GM18951 (cell line): ENCODE results near the gene ITSN2.
"Not testable (repeated sequence)": the region's sequence is repeated elsewhere in the genome, so short reads cannot be mapped to it uniquely, and the experiment has no call there.

Source experiments
- POLR2A ChIP-seq: IDR thresholded peaks from 4 replicates; pipeline ENCODE4 v1.6.1; 2011; ENCODE audit warnings: mild to moderate bottlenecking; ENCODE audit not compliant: insufficient read length, insufficient read depth; ENCODE audit errors: extremely low read depth
- in situ Hi-C: fragments of 300-500 bp; cut with MboI; formaldehyde crosslinking; loops from one replicate; pipeline ENCODE4 v1.12.0; 2022; ENCODE audit warnings: low sequenced_read_pairs, mixed read lengths, inconsistent platforms; ENCODE audit not compliant: unreplicated experiment

Gene ITSN2

GRCh38 chr2:24203029-24203786, 157.1 kb downstream of the ITSN2 start:
- in situ Hi-C loops, result no loop called here
- no peak for TF ChIP-seq POLR2A

- in situ Hi-C loops, result no loop called here
- no peak for TF ChIP-seq POLR2A
Measured at GRCh38 chr2:24200799-24201198, 159.5 kb downstream of the ITSN2 start.

- no peak for TF ChIP-seq POLR2A
Measured at GRCh38 chr2:24199968-24200590, 160.3 kb downstream of the ITSN2 start.

DNA sequence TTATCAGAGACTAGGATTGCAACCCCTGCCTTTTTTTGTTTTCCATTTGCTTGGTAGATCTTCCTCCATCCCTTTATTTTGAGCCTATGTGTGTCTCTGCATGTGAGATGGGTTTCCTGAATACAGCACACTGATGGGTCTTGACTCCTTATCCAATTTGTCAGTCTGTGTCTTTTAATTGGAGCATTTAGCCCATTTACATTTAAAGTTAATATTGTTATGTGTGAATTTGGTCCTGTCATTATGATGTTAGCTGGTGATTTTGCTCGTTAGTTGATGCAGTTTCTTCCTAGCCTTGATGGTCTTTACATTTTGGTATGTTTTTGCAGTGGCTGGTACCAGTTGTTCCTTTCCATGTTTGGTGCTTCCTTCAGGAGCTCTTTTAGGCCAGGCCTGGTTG, 163.1 kb downstream of the ITSN2 start:
- in situ Hi-C loops, result not testable (repeated sequence)

More at GRCh38 chr2:24199968-24200590, 160.3 kb downstream of the ITSN2 start:
- in situ Hi-C loops, result no loop called here

DNA sequence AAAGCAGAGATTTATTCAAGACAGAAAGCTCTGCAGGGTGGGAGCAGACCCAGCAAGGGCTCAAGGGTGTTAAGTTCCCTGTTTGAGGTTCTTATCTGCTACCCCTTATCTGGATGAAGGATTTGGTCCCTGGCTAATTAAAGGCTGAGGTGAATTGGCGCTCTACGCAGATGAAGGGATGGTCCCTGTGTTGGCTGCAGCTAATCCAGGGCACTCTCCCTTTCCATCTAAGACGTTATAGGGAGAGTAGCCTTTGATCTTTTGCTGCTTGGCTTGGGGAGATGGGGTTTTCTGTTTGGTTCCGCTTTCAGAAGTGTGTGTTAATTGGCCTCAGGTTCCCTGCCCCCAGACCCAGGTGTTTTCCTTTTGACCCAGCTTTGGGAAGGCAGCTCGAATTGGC, 168.5 kb downstream of the ITSN2 start:
- TF ChIP-seq POLR2A, result no peak
- in situ Hi-C loops, result no loop called here

DNA sequence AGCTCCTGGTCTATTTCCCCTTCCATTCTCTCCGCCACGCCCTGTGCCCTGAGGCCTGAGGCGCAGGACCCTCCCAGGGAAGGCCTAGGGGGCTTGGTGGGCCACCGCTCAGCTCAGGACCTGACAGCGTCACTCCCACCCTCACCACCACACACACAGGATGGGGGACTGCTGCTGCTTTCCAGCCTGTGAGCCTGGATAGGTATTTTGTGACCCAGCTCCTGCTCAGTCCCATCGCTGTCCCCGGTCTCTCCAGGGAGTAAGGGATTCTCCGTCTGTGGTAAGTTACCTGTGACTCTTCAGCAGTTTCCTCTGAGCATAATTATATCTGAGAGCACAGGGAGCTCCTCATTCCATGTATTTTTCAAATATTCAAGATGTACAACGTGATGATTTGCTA, 169.2 kb downstream of the ITSN2 start:
- in situ Hi-C loops, result no loop called here
- TF ChIP-seq POLR2A, result no peak

GRCh38 chr2:24190503-24190902, 169.8 kb downstream of the ITSN2 start:
- no peak for TF ChIP-seq POLR2A
- in situ Hi-C loops, result no loop called here

- in situ Hi-C loops, result no loop called here
- no peak for TF ChIP-seq POLR2A
Measured at GRCh38 chr2:24189551-24189950, 170.8 kb downstream of the ITSN2 start.

- no peak for TF ChIP-seq POLR2A
- in situ Hi-C loops, result no loop called here
Measured at GRCh38 chr2:24183366-24184069, 176.8 kb downstream of the ITSN2 start.

- in situ Hi-C loops, result no loop called here
- no peak for TF ChIP-seq POLR2A
Measured at GRCh38 chr2:24182507-24182906, 177.8 kb downstream of the ITSN2 start.

- in situ Hi-C loops, result no loop called here
- TF ChIP-seq POLR2A, result no peak
Measured at GRCh38 chr2:24181849-24182248, 178.5 kb downstream of the ITSN2 start.

- in situ Hi-C loops, result no loop called here
- no peak for TF ChIP-seq POLR2A
Measured at GRCh38 chr2:24179683-24180082, 180.7 kb downstream of the ITSN2 start.

- TF ChIP-seq POLR2A, result no peak
- in situ Hi-C loops, result no loop called here
Measured at GRCh38 chr2:24176326-24176725, 184.0 kb downstream of the ITSN2 start.
